Fibroblast of lung (primary cell): ENCODE results near the gene GJB3.

Source experiments
- CTCF ChIP-seq, 2 donors: IDR thresholded peaks in 1 of 2; conservative IDR thresholded peaks in 1 of 2; 1 replicate in 1 of 2; 2 replicates in 1 of 2; pipeline ENCODE4 v1.5.1; 2011 to 2012; ENCODE audit warnings: low read length in 2 of 2, control low read depth in 1 of 2, inconsistent platforms in 1 of 2, low read depth in 1 of 2, mild to moderate bottlenecking in 1 of 2
- EZH2 ChIP-seq: IDR thresholded peaks from 2 replicates; pipeline ENCODE4 v1.5.1; 2012; ENCODE audit warnings: low read length, control low read depth, mild to moderate bottlenecking; ENCODE audit errors: missing control alignments

- TF ChIP-seq CTCF (conservative IDR thresholded peaks at IDR 0.05 in 1 of 2, IDR thresholded peaks at IDR 0.05 in 1 of 2; ENCODE audit: low read depth in 1 of 2, low read length in 2 of 2) = no peak
- TF ChIP-seq EZH2 = no peak
Observed at GRCh38 chr1:34757386-34757785, 23.6 kb upstream of the GJB3 start.
